ENCODE measurements around the gene SPARCL1.

DNA sequence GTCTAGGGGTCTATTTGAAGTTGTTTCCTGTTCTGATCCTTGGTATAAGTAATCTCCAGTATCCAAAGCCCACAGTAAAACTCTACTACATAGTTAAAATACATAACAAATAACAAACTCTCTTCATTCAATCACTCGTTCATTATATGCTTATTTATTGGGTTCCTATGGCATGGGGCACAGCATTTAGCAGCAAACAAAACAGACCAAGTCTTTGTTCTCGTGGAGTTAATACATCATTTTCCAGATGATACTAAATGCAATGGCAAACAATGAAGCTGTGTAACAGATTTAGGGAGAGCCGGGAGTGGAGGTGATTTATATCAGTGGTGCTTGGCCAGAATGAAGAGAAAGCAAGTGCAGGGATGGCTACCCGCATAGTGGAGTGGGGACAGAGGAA is 36.6 kb upstream of the SPARCL1 start:
- no peak for TF ChIP-seq FOXP1 (CRISPR knock-in tag; IDR thresholded peaks at IDR 0.05)
- TF ChIP-seq CBX5 (IDR thresholded peaks at IDR 0.05; ENCODE audit: borderline replicate concordance, low read depth), result no peak
- TF ChIP-seq POLR2AphosphoS5 (IDR thresholded peaks at IDR 0.05; ENCODE audit: control insufficient read depth, insufficient read depth, low read depth, low read length), result no peak
- no peak for TF ChIP-seq YY1 (IDR thresholded peaks at IDR 0.05; ENCODE audit: borderline replicate concordance in 1 of 3, control insufficient read depth in 1 of 3, extremely low read depth in 1 of 3, insufficient read depth in 3 of 3, insufficient read length in 1 of 3, insufficient replicate concordance in 2 of 3, low read depth in 1 of 3, low read length in 2 of 3)
- TF ChIP-seq ERF (CRISPR knock-in tag; IDR thresholded peaks at IDR 0.05), result no peak
- no peak for TF ChIP-seq RFX5 (IDR thresholded peaks at IDR 0.05; ENCODE audit: low read depth, low read length)
- TF ChIP-seq SRSF1 (IDR thresholded peaks at IDR 0.05; ENCODE audit: low read depth, low read length), result no peak
- TF ChIP-seq, protein P1, sequence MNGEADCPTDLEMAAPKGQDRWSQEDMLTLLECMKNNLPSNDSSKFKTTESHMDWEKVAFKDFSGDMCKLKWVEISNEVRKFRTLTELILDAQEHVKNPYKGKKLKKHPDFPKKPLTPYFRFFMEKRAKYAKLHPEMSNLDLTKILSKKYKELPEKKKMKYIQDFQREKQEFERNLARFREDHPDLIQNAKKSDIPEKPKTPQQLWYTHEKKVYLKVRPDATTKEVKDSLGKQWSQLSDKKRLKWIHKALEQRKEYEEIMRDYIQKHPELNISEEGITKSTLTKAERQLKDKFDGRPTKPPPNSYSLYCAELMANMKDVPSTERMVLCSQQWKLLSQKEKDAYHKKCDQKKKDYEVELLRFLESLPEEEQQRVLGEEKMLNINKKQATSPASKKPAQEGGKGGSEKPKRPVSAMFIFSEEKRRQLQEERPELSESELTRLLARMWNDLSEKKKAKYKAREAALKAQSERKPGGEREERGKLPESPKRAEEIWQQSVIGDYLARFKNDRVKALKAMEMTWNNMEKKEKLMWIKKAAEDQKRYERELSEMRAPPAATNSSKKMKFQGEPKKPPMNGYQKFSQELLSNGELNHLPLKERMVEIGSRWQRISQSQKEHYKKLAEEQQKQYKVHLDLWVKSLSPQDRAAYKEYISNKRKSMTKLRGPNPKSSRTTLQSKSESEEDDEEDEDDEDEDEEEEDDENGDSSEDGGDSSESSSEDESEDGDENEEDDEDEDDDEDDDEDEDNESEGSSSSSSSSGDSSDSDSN (IDR thresholded peaks at IDR 0.05; ENCODE audit: borderline replicate concordance in 1 of 2, low read depth in 2 of 2, low read length in 2 of 2), result no peak
- TF ChIP-seq, protein P2, sequence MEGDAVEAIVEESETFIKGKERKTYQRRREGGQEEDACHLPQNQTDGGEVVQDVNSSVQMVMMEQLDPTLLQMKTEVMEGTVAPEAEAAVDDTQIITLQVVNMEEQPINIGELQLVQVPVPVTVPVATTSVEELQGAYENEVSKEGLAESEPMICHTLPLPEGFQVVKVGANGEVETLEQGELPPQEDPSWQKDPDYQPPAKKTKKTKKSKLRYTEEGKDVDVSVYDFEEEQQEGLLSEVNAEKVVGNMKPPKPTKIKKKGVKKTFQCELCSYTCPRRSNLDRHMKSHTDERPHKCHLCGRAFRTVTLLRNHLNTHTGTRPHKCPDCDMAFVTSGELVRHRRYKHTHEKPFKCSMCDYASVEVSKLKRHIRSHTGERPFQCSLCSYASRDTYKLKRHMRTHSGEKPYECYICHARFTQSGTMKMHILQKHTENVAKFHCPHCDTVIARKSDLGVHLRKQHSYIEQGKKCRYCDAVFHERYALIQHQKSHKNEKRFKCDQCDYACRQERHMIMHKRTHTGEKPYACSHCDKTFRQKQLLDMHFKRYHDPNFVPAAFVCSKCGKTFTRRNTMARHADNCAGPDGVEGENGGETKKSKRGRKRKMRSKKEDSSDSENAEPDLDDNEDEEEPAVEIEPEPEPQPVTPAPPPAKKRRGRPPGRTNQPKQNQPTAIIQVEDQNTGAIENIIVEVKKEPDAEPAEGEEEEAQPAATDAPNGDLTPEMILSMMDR (IDR thresholded peaks at IDR 0.05 in 2 of 3, conservative IDR thresholded peaks at IDR 0.05 in 1 of 3; ENCODE audit: insufficient read depth in 2 of 3, low read depth in 1 of 3, low read length in 3 of 3), result no peak
- no peak for TF ChIP-seq SOX6 (IDR thresholded peaks at IDR 0.05)
- no peak for TF ChIP-seq ZNF274 (IDR thresholded peaks at IDR 0.05; ENCODE audit: borderline replicate concordance, low read depth, low read length)
- TF ChIP-seq ZNF740 (CRISPR knock-in tag; IDR thresholded peaks at IDR 0.05), result no peak
- no peak for TF ChIP-seq ZNF740 (tag; IDR thresholded peaks at IDR 0.05)

Measured in K562 (cell line).